ENCODE data around the gene ELOVL5.
"Not testable (repeated sequence)": the region's sequence is repeated elsewhere in the genome, so short reads cannot be mapped to it uniquely, and the experiment has no call there.

- TF ChIP-seq, protein P1, sequence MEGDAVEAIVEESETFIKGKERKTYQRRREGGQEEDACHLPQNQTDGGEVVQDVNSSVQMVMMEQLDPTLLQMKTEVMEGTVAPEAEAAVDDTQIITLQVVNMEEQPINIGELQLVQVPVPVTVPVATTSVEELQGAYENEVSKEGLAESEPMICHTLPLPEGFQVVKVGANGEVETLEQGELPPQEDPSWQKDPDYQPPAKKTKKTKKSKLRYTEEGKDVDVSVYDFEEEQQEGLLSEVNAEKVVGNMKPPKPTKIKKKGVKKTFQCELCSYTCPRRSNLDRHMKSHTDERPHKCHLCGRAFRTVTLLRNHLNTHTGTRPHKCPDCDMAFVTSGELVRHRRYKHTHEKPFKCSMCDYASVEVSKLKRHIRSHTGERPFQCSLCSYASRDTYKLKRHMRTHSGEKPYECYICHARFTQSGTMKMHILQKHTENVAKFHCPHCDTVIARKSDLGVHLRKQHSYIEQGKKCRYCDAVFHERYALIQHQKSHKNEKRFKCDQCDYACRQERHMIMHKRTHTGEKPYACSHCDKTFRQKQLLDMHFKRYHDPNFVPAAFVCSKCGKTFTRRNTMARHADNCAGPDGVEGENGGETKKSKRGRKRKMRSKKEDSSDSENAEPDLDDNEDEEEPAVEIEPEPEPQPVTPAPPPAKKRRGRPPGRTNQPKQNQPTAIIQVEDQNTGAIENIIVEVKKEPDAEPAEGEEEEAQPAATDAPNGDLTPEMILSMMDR (IDR thresholded peaks at IDR 0.05), result not testable (repeated sequence)
- not testable (repeated sequence) for TF ChIP-seq POLR2A (IDR thresholded peaks at IDR 0.05)
Observed at GRCh38 chr6:53317299-53317698, 31.5 kb downstream of the ELOVL5 start.
